Posterior vena cava (tissue), 2 donors: ENCODE data around the gene RFC5. TPM values are rescaled to one million over a fixed set of nuclear protein-coding genes. Genes with fewer than 3 reads are reported as not detected.

Source experiments
- DNase-seq: peaks from one replicate; pipeline ENCODE4 v3.0.0-alpha.2; 2020; ENCODE audit warnings: low spot score
- intact Hi-C, 2 donors: fragments of 100-400 bp; cut with DNase I; formaldehyde crosslinking; loops; one replicate each; pipeline versions ENCODE4 v1.14.1 to v1.14.2; 2022 to 2023
- total RNA-seq, 2 donors: library from RNA; stranded (reverse); fragmentation: NEBNext Ultra II Directional; extraction: Animal tissue kit (Norgen Biotek cat#: 25700); gene quantifications; one replicate each; pipeline ENCODE4 v1.2.1, GENCODE V29; 2021
- donor health status: DM: yes; HTN: yes; CAD: no.
- donor health status: DM: yes; HTN: yes; CAD: no.

The RFC5 gene
- total RNA-seq, 2 donors from 2014 or later: 6.0 to 7.0 TPM

GRCh38 chr12:118044075-118044474 lies 27.6 kb downstream of the RFC5 start:
- intact Hi-C loops: no loop called here
- no peak for DNase-seq

- intact Hi-C loops: no loop called here
Observed at GRCh38 chr12:118044577-118044976, 28.1 kb downstream of the RFC5 start.

GRCh38 chr12:118046430-118046829 lies 29.9 kb downstream of the RFC5 start:
- no peak for DNase-seq
- intact Hi-C loops: no loop called here

More at GRCh38 chr12:118044577-118044976, 28.1 kb downstream of the RFC5 start:
- DNase-seq: no peak

GRCh38 chr12:118050972-118051910 lies 34.7 kb downstream of the RFC5 start:
- intact Hi-C loops: no loop called here
- DNase-seq: no peak

- intact Hi-C loops: no loop called here
- DNase-seq: peak; percentile 89
Observed at GRCh38 chr12:118052324-118053070, 36.0 kb downstream of the RFC5 start.

- DNase-seq: no peak
- intact Hi-C loops: no loop called here
Observed at GRCh38 chr12:118053071-118053985, 36.8 kb downstream of the RFC5 start.

- DNase-seq: no peak
- intact Hi-C loops: no loop called here
Observed at GRCh38 chr12:118055144-118055557, 38.6 kb downstream of the RFC5 start.

- DNase-seq: no peak
- intact Hi-C loops: no loop called here
Observed at GRCh38 chr12:118055865-118056773, 39.6 kb downstream of the RFC5 start.

- DNase-seq: no peak
- intact Hi-C loops: no loop called here
Observed at GRCh38 chr12:118058227-118058626, 41.7 kb downstream of the RFC5 start.

- intact Hi-C loops: no loop called here
- DNase-seq: no peak
Observed at GRCh38 chr12:118058881-118059280, 42.4 kb downstream of the RFC5 start.

GRCh38 chr12:118059341-118060191 lies 43.1 kb downstream of the RFC5 start:
- intact Hi-C loops: no loop called here
- DNase-seq: no peak

- intact Hi-C loops: no loop called here
- DNase-seq: peak; percentile 83
Observed at GRCh38 chr12:118060301-118061010, 44.0 kb downstream of the RFC5 start.

- intact Hi-C loops: no loop called here
- DNase-seq: peak; percentile 93
Observed at GRCh38 chr12:118061011-118061872, 44.7 kb downstream of the RFC5 start, which contains the start of gene WSB2. TSS of gene WSB2 (minus strand) at chr12:118061179. CDS start at chr12:118061048, 131 bp downstream.

GRCh38 chr12:118061873-118062843 lies 45.7 kb downstream of the RFC5 start:
- DNase-seq: no peak
- intact Hi-C loops: no loop called here
